ENCODE measurements around the gene SLC29A4. TPM values are rescaled to one million over a fixed set of nuclear protein-coding genes. Genes with fewer than 3 reads are reported as not detected.

The SLC29A4 gene
- total RNA-seq, 1 donor from 2014 or later, result 0.48 TPM

Other genes starting within 250 kb of the SLC29A4 start
- gene RBAK, start 237.1 kb upstream of the SLC29A4 start, total RNA-seq, result 9.9 TPM
- gene WIPI2, start 92.7 kb upstream of the SLC29A4 start, total RNA-seq, result 30.6 TPM
- gene TNRC18, start 140.9 kb downstream of the SLC29A4 start, total RNA-seq, result 26.2 TPM
- 9.4 TPM for gene FBXL18, start 230.9 kb downstream of the SLC29A4 start, total RNA-seq
- 3,468 TPM for gene ACTB, start 247.7 kb downstream of the SLC29A4 start, total RNA-seq

All from esophagus mucosa (tissue), 1 donor.